Natural killer cell (primary cell): Measurements from ENCODE around the gene MOV10L1. TPM values are rescaled to one million over a fixed set of nuclear protein-coding genes. Genes with fewer than 3 reads are reported as not detected.

Experiments used
- ATAC-seq, 3 donors: fragments of 150-1000 bp in 2 of 3; fragments of 200-7000 bp in 1 of 3; cut with Tn5 transposase; 1 replicate in 1 of 3; 2 replicates in 2 of 3; pipeline ENCODE4 v1.10.0; 2021; ENCODE audit warnings: mild to moderate bottlenecking in 2 of 3, moderate library complexity in 2 of 3
- DNase-seq, 2 donors: peaks; one replicate each; pipeline versions ENCODE4 v3.0.0 to v3.0.0-alpha.2; 2013 to 2021; ENCODE audit warnings: mixed read lengths in 1 of 2
- H3K27ac ChIP-seq: one replicate; pipeline ENCODE4 v1.5.1; 2013; ENCODE audit warnings: mild to moderate bottlenecking, low read length
- H3K27me3 ChIP-seq: one replicate; pipeline ENCODE4 v1.6.1; 2013; ENCODE audit warnings: low read length; ENCODE audit not compliant: control insufficient read depth, insufficient read depth
- H3K36me3 ChIP-seq: one replicate; pipeline ENCODE4 v1.6.1; 2013; ENCODE audit warnings: low read length; ENCODE audit not compliant: control insufficient read depth, insufficient read depth
- H3K4me1 ChIP-seq: one replicate; pipeline ENCODE4 v1.6.1; 2013; ENCODE audit warnings: low read length; ENCODE audit not compliant: control insufficient read depth, insufficient read depth
- H3K4me3 ChIP-seq: one replicate; pipeline ENCODE4 v1.5.1; 2013; ENCODE audit warnings: low read length
- H3K9me3 ChIP-seq: one replicate; pipeline ENCODE4 v1.6.1; 2013; ENCODE audit warnings: low read length; ENCODE audit not compliant: control insufficient read depth, insufficient read depth
- H3K27ac Mint-ChIP-seq, 2 donors: one replicate each; pipeline ENCODE4 v1.8.0; 2022; ENCODE audit warnings: mild to moderate bottlenecking in 2 of 2, mixed read lengths in 2 of 2, moderate library complexity in 1 of 2
- H3K27me3 Mint-ChIP-seq, 2 donors: one replicate each; pipeline ENCODE4 v1.8.0; 2022; ENCODE audit warnings: low read depth in 2 of 2, mixed read lengths in 2 of 2
- H3K36me3 Mint-ChIP-seq: one replicate; pipeline ENCODE4 v1.8.0; 2022; ENCODE audit warnings: mixed read lengths
- H3K4me1 Mint-ChIP-seq, 2 donors: one replicate each; pipeline ENCODE4 v1.8.0; 2022; ENCODE audit warnings: mixed read lengths in 2 of 2
- H3K4me3 Mint-ChIP-seq: one replicate; pipeline ENCODE4 v1.8.0; 2022; ENCODE audit warnings: mild to moderate bottlenecking, moderate library complexity, mixed read lengths
- H3K9me3 Mint-ChIP-seq, 2 donors: one replicate each; pipeline ENCODE4 v1.8.0; 2022; ENCODE audit warnings: mixed read lengths in 2 of 2
- WGBS: methylation state at CpG from one replicate; pipeline ENCODE4 v1.1.7; 2013; ENCODE audit warnings: missing lambda C conversion rate; ENCODE audit not compliant: insufficient coverage; 5-methylcytosine and 5-hydroxymethylcytosine counted together
- intact Hi-C: fragments of 100-400 bp; cut with micrococcal nuclease; formaldehyde crosslinking; loops from one replicate; pipeline ENCODE4 v1.14.2; 2022
- total RNA-seq, 4 donors: library from RNA; stranded (reverse); fragments of 120-200 nt in 1 of 4; gene quantifications; one replicate each; pipeline versions ENCODE4 v1.2.3 to v1.2.4, GENCODE V29; 2013 to 2022
- TF ChIP-seq, protein P1 (sequence below): fragments of 200-600 bp; IDR thresholded peaks from one replicate; pipeline ENCODE4 v1.8.0; 2022; ENCODE audit warnings: antibody characterized with exemption

MOV10L1 gene
- total RNA-seq, 3 donors from 2014 or later (not counting 1 experiment from before 2014, with no cell fraction given), result 1.0 to 1.7 TPM; not detected in 1

DNA sequence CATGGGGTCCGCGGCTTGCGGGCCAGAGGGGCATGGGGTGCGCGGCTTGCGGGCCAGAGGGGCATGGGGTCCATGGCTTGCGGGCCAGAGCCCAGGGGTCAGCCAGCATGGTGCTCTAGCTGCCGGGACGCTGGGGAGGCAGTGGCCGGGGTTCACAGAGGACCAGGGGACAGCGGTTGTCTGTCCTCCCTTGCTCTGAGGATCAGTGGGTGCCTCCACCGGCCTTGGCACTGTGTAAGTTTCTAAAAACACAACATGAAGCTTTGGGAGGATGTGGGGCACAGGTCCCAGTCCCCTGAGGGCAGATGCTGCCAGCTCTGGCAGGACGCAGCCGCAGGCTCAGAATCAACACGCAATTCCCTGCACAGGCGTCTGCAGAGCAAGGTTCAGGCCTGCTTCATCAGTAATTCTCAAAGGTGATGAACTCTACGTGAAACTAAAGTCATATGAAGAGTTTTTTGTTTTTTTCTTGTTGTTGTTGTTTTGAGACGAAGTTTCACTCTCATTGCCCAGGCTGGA, 7.5 kb upstream of the MOV10L1 start:
- H3K9me3 ChIP-seq, result peaks cover 4% of the 10 kb centered on the region

DNA sequence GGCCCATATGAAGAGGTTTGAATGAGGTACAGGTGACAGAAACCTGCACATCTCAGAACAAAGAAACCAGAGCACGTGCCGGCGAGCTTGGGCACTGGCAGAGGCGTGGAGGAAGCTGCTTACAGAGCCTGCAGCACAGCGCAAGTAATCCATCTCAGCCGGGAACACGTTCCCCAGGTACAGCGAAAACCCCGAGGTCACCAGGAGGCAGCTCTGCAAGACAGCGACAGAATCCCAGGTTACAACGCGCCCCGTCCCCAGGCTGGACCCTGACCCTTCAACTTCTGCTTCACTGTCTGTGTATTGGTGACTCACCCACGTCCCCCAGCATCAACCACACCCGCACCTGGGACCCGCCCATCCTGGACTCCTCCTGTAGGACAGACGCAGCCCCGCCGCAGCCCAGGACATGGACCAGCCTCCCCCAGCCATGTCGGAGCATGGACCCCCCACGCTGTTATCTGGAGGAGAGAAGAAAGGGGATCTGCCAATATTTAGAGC, 6.8 kb upstream of the MOV10L1 start:
- Mint-ChIP-seq H3K36me3 (no peaks in the 10 kb centered on the region), H3K27me3 (no peaks in the 10 kb centered on the region), H3K4me3 (no peak overlapping the region), H3K4me1 (peaks cover 18 to 35% of the 10 kb centered on the region in 2 donors), H3K9me3 (peaks cover 0 to 3% of the 10 kb centered on the region in 2 donors), H3K27ac (peak overlapping the region in 1 of 2 donors; percentile 58)
- H3K9me3 ChIP-seq, result peaks cover 6% of the 10 kb centered on the region
- peaks cover 12% of the 10 kb centered on the region for H3K36me3 ChIP-seq
- TF ChIP-seq, protein P1, sequence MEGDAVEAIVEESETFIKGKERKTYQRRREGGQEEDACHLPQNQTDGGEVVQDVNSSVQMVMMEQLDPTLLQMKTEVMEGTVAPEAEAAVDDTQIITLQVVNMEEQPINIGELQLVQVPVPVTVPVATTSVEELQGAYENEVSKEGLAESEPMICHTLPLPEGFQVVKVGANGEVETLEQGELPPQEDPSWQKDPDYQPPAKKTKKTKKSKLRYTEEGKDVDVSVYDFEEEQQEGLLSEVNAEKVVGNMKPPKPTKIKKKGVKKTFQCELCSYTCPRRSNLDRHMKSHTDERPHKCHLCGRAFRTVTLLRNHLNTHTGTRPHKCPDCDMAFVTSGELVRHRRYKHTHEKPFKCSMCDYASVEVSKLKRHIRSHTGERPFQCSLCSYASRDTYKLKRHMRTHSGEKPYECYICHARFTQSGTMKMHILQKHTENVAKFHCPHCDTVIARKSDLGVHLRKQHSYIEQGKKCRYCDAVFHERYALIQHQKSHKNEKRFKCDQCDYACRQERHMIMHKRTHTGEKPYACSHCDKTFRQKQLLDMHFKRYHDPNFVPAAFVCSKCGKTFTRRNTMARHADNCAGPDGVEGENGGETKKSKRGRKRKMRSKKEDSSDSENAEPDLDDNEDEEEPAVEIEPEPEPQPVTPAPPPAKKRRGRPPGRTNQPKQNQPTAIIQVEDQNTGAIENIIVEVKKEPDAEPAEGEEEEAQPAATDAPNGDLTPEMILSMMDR, result no peak
- H3K27me3 ChIP-seq, result no peaks in the 10 kb centered on the region
- intact Hi-C loops, result no loop called here
- ATAC-seq (no peak), DNase-seq (no peak)
- H3K27ac ChIP-seq, result peak overlapping the region; percentile 12
- H3K4me3 ChIP-seq, result no peak overlapping the region
- H3K4me1 ChIP-seq, result peaks cover 20% of the 10 kb centered on the region
- 84% methylated on average over 19 of the region's 21 CpGs for WGBS

More for the DNA sequence above, 7.5 kb upstream of the MOV10L1 start:
- Mint-ChIP-seq H3K27ac (peak overlapping the region; percentile 58 to 71), H3K36me3 (no peaks in the 10 kb centered on the region), H3K9me3 (peaks cover 0 to 3% of the 10 kb centered on the region in 2 donors), H3K4me1 (peaks cover 18 to 35% of the 10 kb centered on the region in 2 donors), H3K4me3 (peak overlapping the region; percentile 81), H3K27me3 (no peaks in the 10 kb centered on the region)
- no peak for ATAC-seq
- no peak for DNase-seq
- no peak overlapping the region for H3K27ac ChIP-seq
- H3K36me3 ChIP-seq, result peaks cover 14% of the 10 kb centered on the region
- H3K27me3 ChIP-seq, result no peaks in the 10 kb centered on the region
- TF ChIP-seq, protein P1, result no peak
- no peak overlapping the region for H3K4me3 ChIP-seq
- intact Hi-C loops, result no loop called here
- H3K4me1 ChIP-seq, result peaks cover 20% of the 10 kb centered on the region
- WGBS, result 76% methylated on average over 16 of the region's 18 CpGs

DNA sequence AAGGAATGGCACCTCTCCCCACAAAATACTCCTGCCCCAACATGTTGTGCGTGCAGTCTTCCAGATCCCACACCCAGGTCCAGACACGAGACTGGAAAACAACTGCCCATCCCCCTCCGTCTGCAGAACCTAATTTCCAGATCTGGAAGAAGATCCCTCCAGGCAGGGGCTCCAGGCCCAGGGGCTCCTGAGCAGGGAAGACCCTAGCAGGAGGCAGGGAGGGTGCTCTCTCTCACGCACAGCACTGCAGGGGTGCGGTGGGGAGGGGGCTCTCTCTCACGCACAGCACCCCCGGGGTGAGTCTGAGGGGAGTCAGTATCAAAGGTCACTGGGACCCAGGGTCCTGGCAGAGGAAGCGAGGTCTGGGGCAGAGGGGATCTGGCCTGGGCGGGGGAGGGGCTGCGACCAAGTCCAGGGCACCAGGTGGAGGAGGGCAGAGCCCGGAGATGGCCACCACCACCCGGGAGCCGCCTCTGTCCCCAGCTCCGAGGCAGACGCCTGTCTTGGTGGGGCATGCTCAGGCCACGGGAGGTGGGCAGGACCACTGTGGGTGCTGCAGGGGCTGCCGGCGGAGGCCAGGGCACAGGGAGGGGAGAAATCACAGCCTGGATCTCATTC, 6.2 kb upstream of the MOV10L1 start:
- Mint-ChIP-seq H3K4me1 (peaks cover 18 to 35% of the 10 kb centered on the region in 2 donors), H3K27me3 (no peaks in the 10 kb centered on the region), H3K4me3 (no peak overlapping the region), H3K27ac (peak overlapping the region in 1 of 2 donors; percentile 58), H3K36me3 (no peaks in the 10 kb centered on the region), H3K9me3 (peaks cover 0 to 3% of the 10 kb centered on the region in 2 donors)
- ATAC-seq (no peak), DNase-seq (no peak)
- H3K36me3 ChIP-seq, result peaks cover 12% of the 10 kb centered on the region
- peaks cover 20% of the 10 kb centered on the region for H3K4me1 ChIP-seq
- intact Hi-C loops, result no loop called here
- H3K27ac ChIP-seq, result peak overlapping the region; percentile 12
- H3K4me3 ChIP-seq, result no peak overlapping the region
- no peaks in the 10 kb centered on the region for H3K27me3 ChIP-seq
- TF ChIP-seq, protein P1, result no peak
- WGBS, result 70% methylated on average over 18 of the region's 18 CpGs
- H3K9me3 ChIP-seq, result peaks cover 6% of the 10 kb centered on the region
